K562 (cell line): Measurements from ENCODE around the gene TJP2. TPM values are rescaled to one million over a fixed set of nuclear protein-coding genes. Genes with fewer than 3 reads are reported as not detected.

Experiments used
- ATAC-seq: fragments of 200-7000 bp; cut with Tn5 transposase; 3 replicates; pipeline ENCODE4 v1.9.1; 2020; ENCODE audit warnings: moderate library complexity
- BruUV-seq: library from RNA; stranded (reverse); fragments of 400-500 nt; replicated peaks from 2 replicates; lab custom pipeline; 2021; lab: Mats Ljungman, UMichigan
- CTCF ChIA-PET: fragments of 300-600 bp; formaldehyde crosslinking; extraction: SDS; loops from one replicate; lab custom pipeline; 2021; ENCODE audit warnings: low intra/inter-chr PET ratio; lab: Yijun Ruan, JAX
- POLR2A ChIA-PET: fragments of 300-600, 350-650 bp; sonication (Branson Sonifier 250); formaldehyde crosslinking; extraction: SDS; loops from one replicate; lab custom pipeline; 2021; ENCODE audit warnings: antibody characterized with exemption, inconsistent platforms; lab: Yijun Ruan, JAX
- DNase-seq, 4 experiments: peaks; one replicate each; pipeline versions ENCODE4 v3.0.0 to v3.0.0-alpha.2; 2011 to 2018; ENCODE audit warnings: low spot score in 3 of 4, mixed read lengths in 3 of 4; ENCODE audit errors: extremely low read depth in 1 of 4
- FAIRE-seq: peaks from 2 replicates; lab custom pipeline; 2011; peaks lifted over from hg19 to GRCh38; lab: Jason Lieb, UNC
- H2AFZ ChIP-seq: 2 replicates; pipeline ENCODE4 v1.6.0; 2011; ENCODE audit warnings: low read depth, low read length, control low read depth, inconsistent platforms
- H3K27ac ChIP-seq: fragments of 200-600 bp; 3 replicates; pipeline ENCODE4 v1.8.0; 2011; ENCODE audit warnings: low read depth, mild to moderate bottlenecking, control low read depth, inconsistent platforms, low read length, moderate library complexity, mixed read lengths; ENCODE audit errors: extremely low read depth
- H3K27me3 ChIP-seq, 2 experiments: fragments of 300-600 bp in 1 of 2; 2 replicates in 1 of 2; 3 replicates in 1 of 2; pipeline versions ENCODE4 v1.6.0 to v1.8.0; 2011; ENCODE audit warnings: inconsistent platforms in 2 of 2, low read length in 2 of 2, mild to moderate bottlenecking in 1 of 2, mixed read lengths in 1 of 2, moderate library complexity in 1 of 2; ENCODE audit not compliant: control insufficient read depth in 2 of 2, insufficient read depth in 2 of 2
- H3K36me3 ChIP-seq: fragments of 300-600 bp; 3 replicates; pipeline ENCODE4 v1.8.0; 2011; ENCODE audit warnings: mild to moderate bottlenecking, low read length, inconsistent platforms; ENCODE audit not compliant: control insufficient read depth, insufficient read depth
- H3K4me1 ChIP-seq, 2 experiments: fragments of 200-600 bp in 1 of 2; replicated peaks in 1 of 2; 2 replicates in 1 of 2; 3 replicates in 1 of 2; pipeline versions ENCODE4 v1.5.1 to v1.8.0; 2011; ENCODE audit warnings: inconsistent platforms in 2 of 2, low read length in 2 of 2, mild to moderate bottlenecking in 1 of 2, mixed read lengths in 1 of 2, moderate library complexity in 1 of 2; ENCODE audit not compliant: control insufficient read depth in 2 of 2, insufficient read depth in 2 of 2
- H3K4me2 ChIP-seq: 2 replicates; pipeline ENCODE4 v1.6.1; 2011; ENCODE audit warnings: low read length, control low read depth, inconsistent platforms, mixed read lengths; ENCODE audit not compliant: insufficient read depth
- H3K4me3 ChIP-seq: fragments of 200-600 bp; sonication (generic), shearing (Covaris generic); 2 replicates; pipeline ENCODE4 v1.5.1; 2016; ENCODE audit warnings: control low read depth, inconsistent platforms
- H3K79me2 ChIP-seq: fragments of 200-600 bp; 3 replicates; pipeline ENCODE4 v1.8.0; 2011; ENCODE audit warnings: low read length, inconsistent platforms; ENCODE audit not compliant: control insufficient read depth, insufficient read depth
- H3K9ac ChIP-seq, 2 experiments: 2 replicates each; pipeline versions ENCODE4 v1.6.0 to v1.6.1; 2011; ENCODE audit warnings: low read depth in 2 of 2, low read length in 2 of 2, control low read depth in 1 of 2, inconsistent platforms in 1 of 2, mild to moderate bottlenecking in 1 of 2, mixed read lengths in 1 of 2; ENCODE audit not compliant: insufficient read depth in 1 of 2
- H3K9me1 ChIP-seq: one replicate; pipeline ENCODE4 v1.6.0; 2011; ENCODE audit warnings: inconsistent platforms, mild to moderate bottlenecking, low read length, moderate library complexity; ENCODE audit not compliant: control insufficient read depth, insufficient read depth
- H3K9me3 ChIP-seq: replicated peaks from 2 replicates; pipeline ENCODE4 v1.5.1; 2011; ENCODE audit warnings: low read depth, low read length, inconsistent platforms; ENCODE audit not compliant: control insufficient read depth, insufficient read depth
- H4K20me1 ChIP-seq: replicated peaks from 2 replicates; pipeline ENCODE4 v1.6.1; 2011; ENCODE audit warnings: low read length, inconsistent platforms, mixed read lengths; ENCODE audit not compliant: control insufficient read depth, insufficient read depth
- C11orf30 ChIP-seq: fragments of 450-650 bp; IDR thresholded peaks from 2 replicates; pipeline ENCODE4 v1.6.1; 2016; ENCODE audit warnings: low read depth, mild to moderate bottlenecking
- CTCFL ChIP-seq: IDR thresholded peaks from 2 replicates; pipeline ENCODE4 v1.6.1; 2011; ENCODE audit warnings: borderline replicate concordance, low read depth, mild to moderate bottlenecking, moderate library complexity, low read length; ENCODE audit not compliant: insufficient read depth, poor library complexity, severe bottlenecking
- GTF2F1 ChIP-seq: IDR thresholded peaks from 2 replicates; pipeline ENCODE4 v1.6.1; 2011; ENCODE audit warnings: low read depth, low read length, improper control_type of control experiment
- HMGN3 ChIP-seq: IDR thresholded peaks from 2 replicates; pipeline ENCODE4 v1.6.1; 2011; ENCODE audit warnings: borderline replicate concordance, low read depth, mild to moderate bottlenecking, mixed read lengths, low read length; ENCODE audit not compliant: insufficient read length; ENCODE audit errors: extremely low read depth
- JUN ChIP-seq, 2 experiments: sonication (generic) in 1 of 2; formaldehyde crosslinking in 1 of 2; IDR thresholded peaks; 2 replicates each; pipeline versions ENCODE4 v1.6.1 to v1.8.0; 2012 to 2022; ENCODE audit warnings: borderline replicate concordance in 2 of 2, mild to moderate bottlenecking in 2 of 2, improper control_type of control experiment in 1 of 2, low read depth in 1 of 2, low read length in 1 of 2, missing genetic modification reagents in 1 of 2
- MAFG ChIP-seq: fragments of 450-650 bp; conservative IDR thresholded peaks from 2 replicates; pipeline ENCODE4 v1.6.1; 2016; ENCODE audit warnings: missing genetic modification characterization, missing compliant biosample characterization
- MYBL2 ChIP-seq, 2 experiments: fragments of 450-650 bp in 1 of 2; sonication (generic) in 1 of 2; formaldehyde crosslinking in 1 of 2; IDR thresholded peaks; 2 replicates each; pipeline versions ENCODE4 v1.6.1 to v1.8.1; 2017 to 2022; ENCODE audit warnings: borderline replicate concordance in 1 of 2, inconsistent platforms in 1 of 2, low read depth in 1 of 2, mild to moderate bottlenecking in 1 of 2, missing genetic modification reagents in 1 of 2, moderate library complexity in 1 of 2
- NFE2 ChIP-seq: IDR thresholded peaks from 2 replicates; pipeline ENCODE4 v1.6.1; 2014; ENCODE audit warnings: antibody characterized with exemption, low read depth
- POLR2G ChIP-seq: fragments of 200-400 bp; formaldehyde crosslinking; IDR thresholded peaks from 2 replicates; pipeline ENCODE4 v1.6.1; 2017; ENCODE audit warnings: low read depth, mild to moderate bottlenecking, antibody characterized with exemption, low read length, moderate library complexity
- RCOR1 ChIP-seq, 2 experiments: IDR thresholded peaks; 2 replicates each; pipeline ENCODE4 v1.6.1; 2012; ENCODE audit warnings: low read depth in 2 of 2, low read length in 2 of 2, borderline replicate concordance in 1 of 2, improper control_type of control experiment in 1 of 2
- RUNX1 ChIP-seq: sonication (generic); IDR thresholded peaks from 2 replicates; pipeline ENCODE4 v1.6.1; 2016; ENCODE audit warnings: antibody characterized with exemption, low read depth
- SMARCA5 ChIP-seq: fragments of 450-650 bp; IDR thresholded peaks from 2 replicates; pipeline ENCODE4 v1.6.1; 2016
- SUPT5H ChIP-seq: fragments of 450-650 bp; IDR thresholded peaks from 2 replicates; pipeline ENCODE4 v1.6.1; 2016
- TBP ChIP-seq: optimal IDR thresholded peaks from 2 replicates; pipeline ENCODE3; 2011; ENCODE audit warnings: low read depth, low read length, improper control_type of control experiment
- ZKSCAN8 ChIP-seq: fragments of 200-800 bp; sonication (Bioruptor generic); IDR thresholded peaks from 2 replicates; pipeline ENCODE4 v1.6.1; 2016; ENCODE audit warnings: missing genetic modification characterization, missing compliant biosample characterization
- ZNF431 ChIP-seq: sonication (generic); formaldehyde crosslinking; IDR thresholded peaks from 2 replicates; pipeline ENCODE4 v1.8.0; 2022; ENCODE audit warnings: mild to moderate bottlenecking, missing genetic modification reagents
- ZNF449 ChIP-seq: fragments of 250-450 bp; sonication (Bioruptor Pico); IDR thresholded peaks from 2 replicates; pipeline ENCODE4 v1.8.0; 2022; ENCODE audit warnings: moderate library complexity, mild to moderate bottlenecking, inconsistent platforms
- WGBS: fragments of 100-300 bp; shearing (Covaris generic); methylation state at CpG from one replicate; pipeline ENCODE4 v1.1.6; 2016; ENCODE audit warnings: low coverage, mixed read lengths; ENCODE audit not compliant: insufficient coverage; ENCODE audit errors: missing lambda C conversion rate; 5-methylcytosine and 5-hydroxymethylcytosine counted together
- in situ Hi-C: fragments of 300-500 bp; cut with MboI; formaldehyde crosslinking; loops from 4 replicates; pipeline ENCODE4 v1.15.0; 2018; ENCODE audit warnings: inconsistent platforms, mixed read lengths
- intact Hi-C: fragments of 100-400 bp; cut with micrococcal nuclease; formaldehyde crosslinking; loops from 2 replicates; pipeline ENCODE4 v1.14.2; 2022
- polyA plus RNA-seq, 8 experiments: library from polyadenylated mRNA; depleted of rRNA in 4 of 8; stranded (reverse) in 5 of 8; unstranded in 3 of 8; fragments of >200 nt; fragmentation: Nextera tagmentation in 2 of 8; fragmentation: Illumina TruSeq in 1 of 8; extraction: Ambion mirVana in 2 of 8; extraction: Trizol in 1 of 8; gene quantifications; 2 replicates each; pipeline versions ENCODE4 v1.2.1 to v1.2.3, GENCODE V29; 2011 to 2014; ENCODE audit warnings: inconsistent platforms in 1 of 8, missing spikeins in 1 of 8
- total RNA-seq, 7 experiments: library from RNA; depleted of rRNA in 6 of 7; stranded (reverse); fragments of >200 nt in 6 of 7; fragmentation: Illumina TruSeq in 2 of 7; extraction: Trizol in 2 of 7; gene quantifications; 2 replicates each; pipeline versions ENCODE4 v1.2.1 to v1.2.3, GENCODE V29; 2011 to 2021; ENCODE audit warnings: low replicate concordance in 1 of 7

TJP2 gene
- total and polyA plus RNA-seq, 9 of the 15 experiments (the other 6 are each of a cell fraction or from before 2014, with no cell fraction given) = 4.0 to 24.1 (median 16.8) TPM

- no peak for TF ChIP-seq ZNF449 (CRISPR knock-in tag)
- TF ChIP-seq CTCFL = no peak
Measured at GRCh38 chr9:69168709-69169217, 5.3 kb upstream of the TJP2 start (continued).

- 0% methylated on average over 1 of the region's 1 CpG for WGBS
- Histone ChIP-seq H3K36me3 (no peaks in the 10 kb centered on the region), H3K27me3 (no peaks in the 10 kb centered on the region), H3K4me2 (peak overlapping the region; percentile 57; the same call in 1 of the 2 replicates), H4K20me1 (no peaks in the 10 kb centered on the region; the same call in 1 of the 2 replicates), H2AFZ (no peak overlapping the region), H3K4me1 (peaks cover 21 to 40% of the 10 kb centered on the region in 2 experiments), H3K9ac (no peak overlapping the region), H3K9me3 (no peaks in the 10 kb centered on the region), H3K79me2 (peaks cover 12% of the 10 kb centered on the region; the same call in 2 of the 3 replicates), H3K9me1 (no peaks in the 10 kb centered on the region), H3K4me3 (no peak overlapping the region), H3K27ac (no peak overlapping the region)
- intact Hi-C loops = no loop called here
- ChIA-PET POLR2A (interaction anchor here (0.6 to 1.0 kb wide), 3 partner anchors 16 to 133 kb away, joined by 3 read pairs; no protein-coding TSS in a partner anchor), CTCF (no interaction called here)
- FAIRE-seq (no peak), ATAC-seq (no peak), DNase-seq (no peak)
- no TSS peak for BruUV-seq
- in situ Hi-C loops = no loop called here
- peak; percentile 54; the same call in 1 of the 2 replicates for TF ChIP-seq C11orf30
- TF ChIP-seq NFE2 = peak; percentile 34; the same call in 1 of the 2 replicates
- no peak for TF ChIP-seq MYBL2 (IDR thresholded peaks at IDR 0.05; ENCODE audit: low read depth)
- TF ChIP-seq MYBL2 (CRISPR knock-in tag; IDR thresholded peaks at IDR 0.05; ENCODE audit: borderline replicate concordance) = no peak
- no peak for TF ChIP-seq HMGN3
- no peak for TF ChIP-seq JUN (IDR thresholded peaks at IDR 0.05; ENCODE audit: borderline replicate concordance, low read depth, low read length)
- TF ChIP-seq JUN (CRISPR knock-in tag; IDR thresholded peaks at IDR 0.05; ENCODE audit: borderline replicate concordance) = no peak
- TF ChIP-seq SMARCA5 = no peak
- 0 out of 4 replicates have a peak, but pooled peaks of 1 of the 2 experiments have one; percentile 7 for TF ChIP-seq RCOR1 (IDR thresholded peaks at IDR 0.05; ENCODE audit: borderline replicate concordance in 1 of 2, low read depth in 2 of 2, low read length in 2 of 2)
- TF ChIP-seq ZNF431 (CRISPR knock-in tag) = no peak
- no peak for TF ChIP-seq TBP
- TF ChIP-seq GTF2F1 = no peak
- no peak for TF ChIP-seq RUNX1
- TF ChIP-seq MAFG (tag) = 0 out of 2 replicates have a peak, but pooled peaks have one; percentile 42
- TF ChIP-seq SUPT5H = no peak
- TF ChIP-seq ZKSCAN8 (CRISPR knock-in tag) = no peak
- no peak for TF ChIP-seq POLR2G
Measured at GRCh38 chr9:69170231-69170630, 3.8 kb upstream of the TJP2 start.
